K562 (cell line): ENCODE results near the gene KCTD6. TPM values are rescaled to one million over a fixed set of nuclear protein-coding genes. Genes with fewer than 3 reads are reported as not detected.

Experiments
- ATF2 ChIP-seq: sonication (generic); formaldehyde crosslinking; IDR thresholded peaks from 2 replicates; pipeline ENCODE4 v1.8.1; 2022; ENCODE audit warnings: missing genetic modification reagents
- CREB3L1 ChIP-seq: fragments of 450-650 bp; IDR thresholded peaks from 2 replicates; pipeline ENCODE4 v1.6.1; 2014; ENCODE audit warnings: low read depth, mild to moderate bottlenecking, moderate library complexity, borderline replicate concordance
- E2F4 ChIP-seq: sonication (generic); formaldehyde crosslinking; IDR thresholded peaks from 2 replicates; pipeline ENCODE4 v1.8.0; 2022; ENCODE audit warnings: mild to moderate bottlenecking, low read depth, missing genetic modification reagents
- EGR1 ChIP-seq: fragments of 450-650 bp; conservative IDR thresholded peaks from 2 replicates; pipeline ENCODE4 v1.6.1; 2017; ENCODE audit warnings: mild to moderate bottlenecking
- ETV6 ChIP-seq, 3 experiments: fragments of 150-350 bp in 1 of 3; sonication (generic) in 1 of 3; formaldehyde crosslinking in 1 of 3; IDR thresholded peaks; 2 replicates each; pipeline versions ENCODE4 v1.6.1 to v1.8.0; 2014 to 2022; ENCODE audit warnings: borderline replicate concordance in 2 of 3, low read depth in 2 of 3, antibody characterized with exemption in 1 of 3, low read length in 1 of 3, mild to moderate bottlenecking in 1 of 3, missing genetic modification reagents in 1 of 3
- HMGN3 ChIP-seq: IDR thresholded peaks from 2 replicates; pipeline ENCODE4 v1.6.1; 2011; ENCODE audit warnings: borderline replicate concordance, low read depth, mild to moderate bottlenecking, mixed read lengths, low read length; ENCODE audit not compliant: insufficient read length; ENCODE audit errors: extremely low read depth
- KLF16 ChIP-seq: IDR thresholded peaks from 2 replicates; pipeline ENCODE4 v1.6.1; 2016; ENCODE audit warnings: antibody characterized with exemption
- PHF21A ChIP-seq: fragments of 450-650 bp; IDR thresholded peaks from 2 replicates; pipeline ENCODE4 v1.6.1; 2017; ENCODE audit warnings: low read depth, borderline replicate concordance
- TARDBP ChIP-seq: fragments of 450-650 bp; IDR thresholded peaks from 2 replicates; pipeline ENCODE4 v1.6.1; 2016
- U2AF2 ChIP-seq: fragments of 200-400 bp; formaldehyde crosslinking; optimal IDR thresholded peaks from 2 replicates; pipeline ENCODE3; 2017; ENCODE audit warnings: low read depth, mild to moderate bottlenecking, low read length
- WHSC1 ChIP-seq: IDR thresholded peaks from one replicate; pipeline ENCODE4 v1.6.1; 2012; ENCODE audit warnings: low read length, control low read depth, inconsistent platforms
- ZBTB1 ChIP-seq: sonication (generic); formaldehyde crosslinking; IDR thresholded peaks from 2 replicates; pipeline ENCODE4 v1.8.1; 2023; ENCODE audit warnings: missing genetic modification reagents, low read depth, mild to moderate bottlenecking, borderline replicate concordance
- ZBTB11 ChIP-seq, 3 experiments: fragments of 200-800 bp in 1 of 3; fragments of 250-450 bp in 1 of 3; fragments of 450-650 bp in 1 of 3; sonication (Bioruptor Pico) in 1 of 3; sonication (Bioruptor generic) in 1 of 3; formaldehyde crosslinking in 1 of 3; IDR thresholded peaks; 2 replicates each; pipeline versions ENCODE4 v1.6.1 to v1.8.0; 2016 to 2022; ENCODE audit warnings: mild to moderate bottlenecking in 2 of 3, missing genetic modification characterization in 2 of 3, missing compliant biosample characterization in 1 of 3, moderate library complexity in 1 of 3
- ZNF140 ChIP-seq: fragments of 250-450 bp; sonication (Bioruptor Pico); IDR thresholded peaks from 2 replicates; pipeline ENCODE4 v1.8.0; 2021; ENCODE audit warnings: moderate library complexity, mild to moderate bottlenecking, inconsistent platforms
- ZNF277 ChIP-seq: fragments of 250-450 bp; sonication (Bioruptor Pico); IDR thresholded peaks from 2 replicates; pipeline ENCODE4 v1.8.0; 2022; ENCODE audit warnings: inconsistent platforms, mild to moderate bottlenecking, moderate library complexity, borderline replicate concordance
- polyA plus RNA-seq, 8 experiments: library from polyadenylated mRNA; depleted of rRNA in 4 of 8; stranded (reverse) in 5 of 8; unstranded in 3 of 8; fragments of >200 nt; fragmentation: Nextera tagmentation in 2 of 8; fragmentation: Illumina TruSeq in 1 of 8; extraction: Ambion mirVana in 2 of 8; extraction: Trizol in 1 of 8; gene quantifications; 2 replicates each; pipeline versions ENCODE4 v1.2.1 to v1.2.3, GENCODE V29; 2011 to 2014; ENCODE audit warnings: inconsistent platforms in 1 of 8, missing spikeins in 1 of 8
- total RNA-seq, 7 experiments: library from RNA; depleted of rRNA in 6 of 7; stranded (reverse); fragments of >200 nt in 6 of 7; fragmentation: Illumina TruSeq in 2 of 7; extraction: Trizol in 2 of 7; gene quantifications; 2 replicates each; pipeline versions ENCODE4 v1.2.1 to v1.2.3, GENCODE V29; 2011 to 2021; ENCODE audit warnings: low replicate concordance in 1 of 7

KCTD6 gene
- total and polyA plus RNA-seq, 9 of the 15 experiments (the other 6 are each of a cell fraction or from before 2014, with no cell fraction given), result 2.1 to 5.9 (median 4.5) TPM

GRCh38 chr3:58491506-58492402, at the start of gene KCTD6 (continued):
- TF ChIP-seq ATF2 (no peak), KLF16 (no peak), ZNF140 (CRISPR knock-in tag) (no peak), TARDBP (no peak), ETV6 (IDR thresholded peaks at IDR 0.05; ENCODE audit: borderline replicate concordance in 1 of 2, low read depth in 2 of 2, low read length in 1 of 2) (no peak), ETV6 (CRISPR knock-in tag; IDR thresholded peaks at IDR 0.05; ENCODE audit: borderline replicate concordance) (no peak), U2AF2 (no peak), ZBTB1 (peak; percentile 90), WHSC1 (no peak), ZBTB11 (CRISPR knock-in tag; IDR thresholded peaks at IDR 0.05) (no peak), CREB3L1 (no peak), E2F4 (no peak), ZNF277 (CRISPR knock-in tag) (no peak), HMGN3 (peak; percentile 57), EGR1 (peak; percentile 50; the same call in 1 of the 2 replicates), PHF21A (no peak)
